Urothelium cell line (cell line): Measurements from ENCODE around the gene NUDC.

ENCODE experiments used
- DNase-seq: peaks from one replicate; pipeline ENCODE4 v3.0.0; 2011; ENCODE audit warnings: low spot score, mixed read lengths
- FAIRE-seq: peaks from 2 replicates; lab custom pipeline; 2011; peaks lifted over from hg19 to GRCh38; lab: Jason Lieb, UNC

Gene NUDC

DNA sequence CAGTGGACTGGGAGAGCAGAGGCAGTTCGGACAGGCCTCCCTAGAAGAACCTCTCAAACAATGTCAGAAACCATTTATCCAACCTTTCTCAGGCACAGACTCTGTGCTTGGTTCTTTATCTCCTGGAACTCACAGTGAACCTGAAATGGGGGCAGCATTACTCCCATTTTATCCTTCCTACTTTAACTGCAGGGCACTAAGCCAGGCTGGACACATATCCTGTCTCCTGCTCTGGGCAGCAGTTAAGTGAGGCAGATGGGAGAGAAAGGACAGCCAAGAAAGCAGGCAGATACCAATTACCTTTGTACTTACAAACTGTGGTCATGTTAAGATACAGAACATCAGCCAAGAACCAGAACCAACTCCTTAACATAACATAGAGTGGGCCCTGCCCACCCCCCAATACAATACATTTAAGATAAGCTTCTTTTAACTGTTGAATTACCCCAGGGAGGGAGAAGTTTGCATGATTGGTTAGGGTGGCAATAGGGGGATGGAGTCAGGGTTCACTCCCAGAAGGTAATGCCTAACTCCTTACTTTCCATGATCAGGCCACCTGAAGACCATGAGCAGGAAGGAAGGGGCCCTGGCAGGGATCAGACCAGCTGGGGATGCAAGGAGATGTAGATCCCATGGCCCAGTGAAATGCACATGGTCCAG is 27.9 kb downstream of the NUDC start:
- FAIRE-seq = no peak
- no peak for DNase-seq

DNA sequence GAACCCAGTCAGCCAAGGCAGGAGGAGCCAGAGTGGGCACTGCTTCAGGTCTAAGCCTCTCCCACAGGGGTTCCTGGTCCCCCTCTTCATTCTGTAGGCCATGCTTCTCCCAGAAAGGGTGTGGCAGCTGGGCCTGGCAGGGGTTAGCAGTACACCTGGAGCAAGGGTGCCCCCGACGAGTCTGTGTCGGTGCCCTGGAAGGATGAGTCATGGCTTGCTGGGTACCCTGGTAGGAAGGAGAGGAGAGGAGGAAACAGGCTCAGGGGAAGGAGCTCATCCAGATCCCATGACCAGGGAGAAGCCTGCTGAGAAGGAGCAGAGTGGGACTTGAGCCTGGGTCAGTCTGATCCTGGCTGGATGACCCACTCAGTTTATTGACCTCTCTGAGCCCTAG is 28.4 kb downstream of the NUDC start:
- FAIRE-seq (no peak), DNase-seq (no peak)

DNA sequence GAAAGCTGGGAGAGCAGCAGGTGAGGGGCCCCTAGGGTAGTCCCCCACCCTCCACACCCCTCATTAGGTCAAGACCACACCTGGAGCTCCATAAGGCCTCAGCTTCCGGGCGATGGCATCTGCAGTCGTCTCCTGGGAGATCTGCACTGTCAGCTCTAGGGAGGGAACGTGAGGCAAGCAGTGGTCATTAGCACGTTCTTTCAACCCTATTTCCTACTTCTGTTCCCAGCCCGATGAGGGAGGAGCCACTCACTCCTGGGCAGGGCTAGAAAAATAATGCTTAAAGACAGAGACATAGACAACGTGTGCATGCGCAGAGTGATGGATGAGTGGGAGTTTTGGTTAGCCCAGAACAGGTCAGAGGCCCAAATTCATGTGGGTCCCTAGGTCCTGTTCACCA is 29.1 kb downstream of the NUDC start:
- no peak for DNase-seq
- FAIRE-seq = no peak

DNA sequence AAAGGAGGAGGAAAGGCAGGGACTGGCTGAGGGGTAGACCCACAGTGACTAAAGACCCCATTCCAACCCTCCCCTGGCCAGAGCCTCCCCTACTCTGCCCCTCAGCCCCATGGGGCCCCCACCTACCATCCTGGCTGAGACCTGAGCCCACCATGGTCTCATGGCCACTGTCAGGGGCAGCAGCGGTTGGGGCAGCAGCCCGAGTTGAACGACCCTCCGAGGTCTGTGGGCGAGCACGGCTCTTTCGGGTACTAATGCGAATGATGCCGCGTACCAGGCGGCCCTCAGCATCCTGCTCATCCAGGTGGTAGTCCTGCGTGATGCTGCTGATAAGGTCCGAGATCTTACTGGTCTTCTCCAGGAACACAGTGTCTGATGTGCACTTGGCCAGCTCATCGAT is 29.7 kb downstream of the NUDC start:
- no peak for DNase-seq
- FAIRE-seq = no peak

DNA sequence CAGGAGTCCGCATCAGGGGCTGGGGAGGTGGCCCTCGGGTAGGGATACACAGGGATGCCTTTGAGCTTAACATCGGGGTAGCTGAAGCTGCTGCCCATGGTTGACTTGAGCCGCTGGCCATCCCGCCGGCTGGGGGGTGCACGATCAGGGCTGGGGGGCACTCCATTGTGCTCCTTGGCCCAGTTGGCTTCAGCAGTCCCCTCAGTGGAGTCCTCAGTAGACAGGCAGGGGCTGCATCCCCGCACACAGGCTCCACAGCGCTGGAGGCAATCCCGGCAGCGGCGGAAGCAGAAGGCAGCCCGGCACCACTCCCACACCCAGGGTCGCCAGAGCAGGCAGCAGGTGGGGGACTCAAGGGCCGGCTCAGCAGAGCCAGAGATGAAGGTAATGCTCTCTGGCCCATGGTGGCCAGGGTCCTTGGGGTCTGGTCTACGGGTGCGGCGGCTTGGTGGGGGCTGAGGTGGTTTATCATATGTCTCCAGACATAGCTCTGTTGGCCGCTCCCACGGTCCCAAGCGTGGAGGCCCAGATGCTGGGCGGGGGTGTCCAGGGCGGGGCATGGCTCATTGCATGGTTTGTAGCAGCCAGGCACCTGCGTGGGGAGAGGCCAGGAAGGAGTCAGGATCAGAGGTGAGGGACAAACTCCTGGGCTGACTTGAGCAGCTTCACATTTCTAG is 30.4 kb downstream of the NUDC start:
- no peak for FAIRE-seq
- no peak for DNase-seq

DNA sequence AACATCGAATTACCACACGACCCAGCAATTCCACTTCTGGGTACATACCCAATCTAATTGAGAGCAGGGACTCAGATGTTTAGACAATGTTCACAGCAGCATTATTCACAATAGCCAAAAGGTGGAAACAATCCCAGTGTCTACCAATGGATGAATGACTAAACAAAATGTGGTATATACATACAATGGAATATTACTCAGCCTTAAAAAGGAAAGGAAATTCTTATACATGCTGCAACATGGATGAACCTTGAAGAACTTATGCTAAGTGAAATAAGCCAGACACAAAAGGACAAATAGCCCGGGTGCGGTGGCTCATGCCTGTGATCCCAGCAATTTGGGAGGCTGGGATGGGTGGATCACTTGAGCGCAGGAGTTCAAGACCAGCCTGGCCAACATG is 31.8 kb downstream of the NUDC start:
- FAIRE-seq (no peak), DNase-seq (no peak)

DNA sequence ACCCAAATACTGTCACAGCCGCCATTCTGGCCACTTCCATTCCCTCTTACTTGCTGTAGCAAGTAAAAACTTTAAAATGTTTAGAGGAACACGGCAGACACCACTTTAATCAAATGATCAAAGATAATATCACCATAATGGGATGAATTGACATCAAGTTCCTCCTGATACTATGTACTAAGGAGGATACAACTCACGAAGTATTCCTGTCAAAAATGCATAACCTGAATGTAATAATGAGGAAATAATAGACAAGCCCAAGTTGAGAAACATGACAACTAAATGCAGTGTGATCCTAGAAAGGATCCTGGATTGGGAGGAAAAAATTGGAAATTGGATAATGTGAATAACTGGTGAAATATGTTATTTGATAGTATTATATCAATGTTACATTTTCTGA is 34.8 kb downstream of the NUDC start:
- DNase-seq (no peak), FAIRE-seq (no peak)

DNA sequence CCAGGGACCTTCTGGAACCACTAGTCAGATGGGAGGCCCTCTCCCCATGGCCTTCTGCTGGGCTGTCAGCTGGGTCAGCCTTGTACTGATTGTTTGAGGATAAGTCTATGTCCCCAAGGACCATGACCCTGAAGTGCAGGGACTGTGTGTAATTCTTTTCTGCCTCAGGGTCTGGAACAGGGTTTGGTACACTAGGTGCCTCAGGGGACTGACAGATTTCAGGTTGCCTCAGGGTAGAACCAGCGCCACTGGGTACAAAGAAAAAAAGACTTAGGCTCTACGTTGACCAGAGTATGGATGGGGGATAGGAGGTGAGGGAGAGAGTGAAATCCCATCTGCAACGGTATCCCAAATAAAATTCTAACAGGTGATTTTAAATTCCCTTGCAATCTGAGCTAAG is 35.8 kb downstream of the NUDC start:
- DNase-seq (no peak), FAIRE-seq (no peak)

DNA sequence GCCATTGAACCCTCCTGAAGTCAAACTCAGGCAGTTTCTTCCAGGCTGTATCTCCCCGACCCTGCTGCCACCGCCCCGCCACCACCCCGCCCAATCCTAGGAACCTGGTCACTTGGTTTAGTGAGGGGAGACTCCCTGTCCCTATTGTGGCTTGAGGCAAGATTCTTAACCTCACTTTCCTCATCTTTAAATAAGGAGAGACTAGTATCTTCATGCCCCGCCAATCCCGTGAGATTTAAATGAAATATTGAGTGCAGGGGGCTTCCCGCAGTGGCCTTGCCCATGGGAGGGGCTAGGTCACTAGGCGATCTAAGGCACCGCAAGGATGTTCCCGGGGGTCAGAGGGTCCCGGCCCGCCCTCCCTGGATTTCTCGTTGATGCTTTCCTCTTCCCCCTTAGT is 37.7 kb downstream of the NUDC start:
- FAIRE-seq (no peak), DNase-seq (no peak)

DNA sequence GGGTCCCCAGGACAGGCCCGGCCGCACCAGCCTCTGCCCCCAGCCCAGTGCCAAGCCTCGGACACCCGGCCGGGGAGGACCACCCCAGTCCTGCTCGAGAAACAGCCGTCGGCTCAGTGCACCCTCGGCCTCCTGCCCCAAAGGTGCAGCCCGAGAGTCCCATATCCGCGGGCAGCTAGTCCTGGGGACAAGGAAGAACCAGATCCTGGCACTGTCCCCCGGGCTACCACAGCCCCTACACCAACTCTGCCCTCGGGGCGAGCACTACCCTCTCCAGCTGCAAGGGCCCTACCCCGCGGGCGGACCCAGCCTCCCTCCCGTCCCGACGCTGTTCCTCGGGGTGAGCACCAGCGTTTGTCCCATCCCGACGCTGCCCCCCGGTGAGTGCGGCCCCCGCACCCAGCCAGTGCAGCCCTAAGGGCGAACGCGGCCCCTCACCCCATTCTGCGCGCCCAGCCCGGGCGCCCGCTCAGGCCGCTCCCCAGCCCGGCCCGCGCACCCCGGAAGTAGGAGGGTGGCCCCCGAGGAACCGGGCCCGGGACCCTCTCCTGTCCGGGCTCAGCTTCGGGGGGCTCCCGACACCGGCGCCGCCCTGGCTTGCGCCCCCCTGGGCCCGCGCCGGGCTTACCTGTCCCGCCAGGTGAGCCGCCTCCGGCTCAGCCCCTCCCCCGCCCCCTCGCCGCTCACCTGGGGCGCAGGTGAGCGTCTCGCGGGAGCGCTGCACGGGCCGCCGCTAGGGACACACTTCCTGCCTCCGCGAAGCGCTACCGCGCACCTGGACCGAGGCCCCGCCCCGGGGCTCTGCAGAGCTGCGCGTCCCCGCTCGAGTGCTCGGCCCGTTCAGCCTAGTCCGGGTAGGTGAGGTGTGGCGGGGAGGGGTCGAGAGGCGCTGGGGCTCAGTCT is 38.4 kb downstream of the NUDC start, which contains the start of gene KDF1:
Gene KDF1 (minus strand): TSS at position 747 of the 903 bp plus-strand sequence. CDS start 8,088 bp downstream, outside the sequence.
- DNase-seq (no peak), FAIRE-seq (no peak)

DNA sequence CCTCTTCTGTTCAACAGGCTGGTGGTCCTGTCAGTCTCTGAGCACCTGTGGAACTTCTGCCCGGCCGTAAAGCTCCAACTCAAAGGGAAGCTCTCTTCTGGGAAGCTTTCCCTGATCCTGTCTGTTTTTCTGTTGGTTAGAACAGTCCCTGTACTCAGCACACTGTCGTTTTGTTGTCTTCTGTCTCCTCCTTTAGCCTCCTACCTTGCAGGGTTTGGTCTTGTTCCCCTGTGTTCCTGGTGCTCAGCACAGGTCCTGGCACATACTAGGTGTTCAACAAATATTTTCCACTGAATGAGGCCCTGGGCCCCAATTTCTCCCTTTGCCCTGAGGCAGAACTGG is 39.1 kb downstream of the NUDC start:
- FAIRE-seq = no peak
- DNase-seq = no peak

DNA sequence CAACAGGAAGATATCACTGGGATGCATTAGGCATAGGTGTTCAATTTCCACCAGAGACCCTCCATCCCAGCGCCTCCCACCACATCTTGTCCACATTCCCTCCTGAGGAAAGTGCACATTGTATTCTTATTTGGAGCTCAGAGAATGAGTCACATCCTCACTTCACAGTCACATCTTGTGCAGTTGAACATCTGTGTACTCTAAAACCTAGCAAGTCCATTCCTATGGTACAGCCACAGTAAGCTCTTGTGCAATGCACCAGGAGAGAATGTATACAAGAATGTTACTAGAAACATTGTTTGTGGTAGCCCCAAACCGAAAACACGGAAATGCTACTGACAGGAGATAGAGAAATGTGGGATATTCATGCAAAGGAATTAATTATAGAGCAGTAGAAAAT is 40.3 kb downstream of the NUDC start:
- DNase-seq (peak; percentile 55), FAIRE-seq (no peak)

DNA sequence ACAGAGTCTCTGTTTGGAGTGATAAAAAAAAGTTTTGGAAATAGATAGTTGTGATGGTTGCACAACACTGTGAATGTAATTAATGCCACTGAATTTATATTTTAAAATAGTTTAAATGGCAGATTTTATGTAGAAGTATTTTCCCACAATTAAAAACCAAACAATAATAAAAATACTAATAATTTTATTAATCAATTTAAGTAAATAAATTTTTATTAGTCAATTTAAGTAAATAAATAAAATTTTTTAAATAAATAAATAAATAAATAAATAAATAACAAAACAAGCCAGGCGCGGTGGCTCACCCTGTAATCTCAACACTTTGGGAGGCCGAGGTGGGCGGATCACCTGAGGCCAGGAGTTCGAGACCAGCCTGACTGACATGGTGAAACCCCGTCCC is 43.7 kb downstream of the NUDC start:
- FAIRE-seq = no peak
- no peak for DNase-seq

DNA sequence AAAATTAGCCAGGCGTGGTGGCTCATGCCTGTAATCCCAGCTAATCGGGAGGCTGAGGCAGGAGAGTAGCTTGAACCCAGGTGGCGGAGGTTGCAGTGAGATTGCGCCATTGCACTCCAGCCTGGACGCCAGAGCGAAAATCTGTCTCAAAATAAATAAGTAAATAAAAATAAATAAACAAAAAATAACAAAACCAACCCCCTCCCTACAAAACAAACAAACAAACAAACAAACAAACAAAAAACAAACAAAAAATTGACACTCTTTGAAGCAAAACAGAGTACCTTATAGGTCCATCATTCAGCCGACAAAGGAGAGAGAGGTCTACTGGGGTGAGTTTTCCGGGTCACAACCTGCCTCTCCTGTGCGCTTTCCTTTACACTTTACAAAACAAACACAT is 44.1 kb downstream of the NUDC start:
- no peak for FAIRE-seq
- no peak for DNase-seq

DNA sequence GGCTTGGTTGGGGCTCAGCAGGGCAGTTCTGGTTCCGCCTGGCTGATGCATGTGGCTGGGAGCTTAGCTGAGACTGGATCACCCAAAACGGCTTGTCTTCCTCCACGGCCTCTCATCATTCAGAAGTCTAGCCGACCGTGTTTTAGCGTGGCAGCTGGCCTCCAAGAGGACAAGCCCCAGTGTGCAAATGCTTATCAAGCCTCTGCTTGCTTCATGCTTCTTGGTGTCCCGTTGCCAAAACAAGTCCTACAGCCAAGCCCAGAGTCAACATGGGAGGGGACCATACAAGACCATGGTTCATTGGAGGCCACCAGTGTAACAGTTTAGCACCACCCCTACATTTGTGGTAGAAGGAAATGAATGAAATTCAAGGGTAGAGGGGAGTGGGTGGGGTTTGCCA is 49.3 kb downstream of the NUDC start:
- FAIRE-seq (no peak), DNase-seq (no peak)

DNA sequence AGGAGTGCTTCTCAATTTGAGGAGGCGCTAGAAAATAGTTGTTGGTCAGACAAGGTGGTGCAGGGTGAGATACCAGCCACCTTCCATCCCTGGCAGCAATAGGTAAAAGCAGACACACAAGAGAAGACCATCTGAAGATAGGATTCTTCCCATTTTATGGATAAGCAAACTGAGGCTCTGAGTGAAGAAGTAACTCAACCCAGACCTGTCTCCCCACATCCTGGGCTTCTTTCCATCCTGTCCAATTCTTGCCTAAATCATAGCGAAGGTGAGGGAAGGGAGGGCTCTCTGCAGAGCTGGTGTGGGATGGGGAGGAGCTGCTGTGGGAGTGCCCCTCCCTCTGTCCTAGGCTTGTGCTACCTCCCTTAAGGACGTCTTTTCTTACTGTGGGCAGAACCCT is 50.0 kb downstream of the NUDC start:
- FAIRE-seq = no peak

DNA sequence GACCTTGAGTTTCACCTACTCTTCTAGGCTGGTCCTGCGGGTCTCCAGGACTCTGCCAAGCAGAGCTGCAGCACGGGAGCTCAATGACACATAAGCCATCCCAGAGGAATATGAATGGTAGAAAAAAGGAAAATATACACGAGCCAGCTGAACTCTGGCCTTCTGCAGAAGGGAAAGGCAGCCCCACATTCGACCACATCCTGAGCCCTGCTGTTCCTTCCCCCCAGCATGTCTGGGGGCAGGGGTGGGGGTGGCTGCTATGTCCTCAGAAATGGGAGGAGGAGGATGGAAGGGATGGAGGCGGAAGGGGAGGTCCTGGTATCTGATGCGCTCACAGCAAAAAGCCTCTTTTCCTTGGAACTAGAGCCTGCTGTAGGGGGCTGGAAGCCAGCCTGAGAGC is 50.8 kb downstream of the NUDC start:
- FAIRE-seq (no peak), DNase-seq (no peak)

More for the DNA sequence above, 50.0 kb downstream of the NUDC start:
- no peak for DNase-seq

DNA sequence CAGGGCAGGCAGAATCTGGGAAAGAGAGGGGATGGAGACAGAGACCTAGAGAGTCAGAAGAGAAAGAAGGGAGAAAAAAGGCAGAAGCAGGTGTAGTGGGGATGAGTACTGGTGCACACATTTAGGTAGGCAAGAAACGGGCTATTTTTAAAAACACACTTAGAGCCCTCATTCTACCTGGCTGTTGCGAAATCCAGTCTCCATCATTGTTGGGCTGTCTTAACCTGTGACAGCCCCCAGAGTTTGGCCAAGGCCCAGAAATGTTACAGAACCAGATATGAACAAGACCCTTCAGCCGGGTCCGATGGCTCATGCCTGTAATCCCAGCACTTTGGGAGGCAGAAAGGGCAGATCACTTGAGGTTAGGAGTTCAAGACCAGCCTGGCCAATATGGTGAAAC is 51.3 kb downstream of the NUDC start:
- no peak for DNase-seq
- no peak for FAIRE-seq

DNA sequence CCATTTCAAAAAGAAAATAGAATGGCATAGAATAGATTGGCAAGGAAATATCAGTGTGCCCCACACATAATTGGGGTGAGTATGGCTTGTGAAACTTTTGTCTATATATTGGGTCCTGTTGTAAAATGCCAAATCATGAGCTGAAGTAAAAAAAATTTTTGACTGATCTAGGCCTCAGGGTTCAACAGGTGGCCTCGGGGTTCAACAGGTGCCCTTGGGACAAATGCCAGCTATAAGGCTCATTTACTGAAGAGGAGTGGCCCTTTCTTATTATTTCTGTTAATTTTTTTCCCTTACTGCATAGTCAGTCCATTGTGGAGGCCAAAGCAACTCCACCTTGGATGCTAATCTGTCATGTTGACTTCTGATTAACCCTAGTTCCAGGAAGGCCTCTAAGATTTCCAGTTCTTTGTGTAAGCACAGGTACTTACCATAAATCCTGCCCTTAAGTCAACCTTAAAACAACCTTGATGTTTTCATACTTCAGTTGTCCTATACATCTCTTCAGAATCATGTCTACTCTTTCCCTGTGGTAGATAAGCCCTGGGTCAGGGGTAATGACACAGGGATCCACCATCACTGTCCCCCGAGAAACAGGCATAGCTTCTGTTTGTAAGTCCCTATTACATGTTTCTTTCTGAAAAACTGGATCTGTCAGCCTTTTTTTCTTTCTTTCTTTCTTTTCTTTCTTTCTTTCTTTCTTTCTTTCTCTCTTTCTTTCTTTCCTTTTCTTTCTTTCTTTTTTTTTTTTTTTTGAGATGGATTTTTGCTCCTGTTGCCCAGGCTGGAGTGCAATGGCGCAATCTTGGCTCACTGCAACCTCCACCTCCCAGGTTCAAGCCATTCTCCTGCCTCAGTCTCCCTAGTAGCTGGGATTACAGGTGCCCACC is 55.3 kb downstream of the NUDC start:
- no peak for FAIRE-seq
- no peak for DNase-seq

DNA sequence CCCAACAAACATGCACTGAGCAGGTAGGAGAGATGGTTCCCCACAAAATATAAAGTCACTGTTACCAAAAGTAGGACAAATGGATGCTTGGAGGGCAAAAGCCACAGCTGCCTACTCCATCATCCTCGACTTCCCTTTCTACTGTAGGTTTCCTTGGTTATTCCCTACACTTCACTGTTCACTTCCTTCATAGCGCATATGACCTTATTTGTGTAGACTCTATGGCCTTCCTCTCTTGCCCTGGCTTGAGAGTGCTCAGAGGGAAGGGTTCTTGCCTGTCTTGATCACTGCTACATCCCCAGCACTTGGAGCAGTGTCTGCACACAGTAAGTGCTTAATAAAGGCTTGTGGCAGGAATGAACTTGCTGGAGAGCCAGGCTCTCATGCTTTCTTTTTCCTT is 57.4 kb downstream of the NUDC start:
- FAIRE-seq (no peak), DNase-seq (no peak)
